ENCODE results near the gene LENG1.

DNA sequence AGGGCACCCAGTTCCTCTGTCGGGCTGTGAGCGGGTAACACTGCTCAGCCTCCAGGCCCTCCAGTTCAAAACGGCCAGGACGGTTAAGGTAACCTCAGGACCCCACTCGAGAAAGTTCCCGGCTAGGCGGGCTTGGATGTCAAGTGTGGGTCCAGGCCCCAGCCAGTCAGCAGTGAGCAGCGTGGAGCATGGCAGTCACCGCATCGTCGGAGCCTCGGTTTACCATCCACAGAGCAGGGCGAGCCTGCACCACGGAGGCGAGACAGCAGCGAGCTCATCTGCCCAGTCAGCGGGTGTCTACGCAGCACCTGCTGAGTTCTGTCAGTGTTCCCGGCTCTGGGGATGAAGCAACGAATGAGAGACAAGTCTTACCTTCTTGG lies 29.9 kb downstream of the LENG1 start:
- TF ChIP-seq EP300 (IDR thresholded peaks at IDR 0.05) (no peak), POLR2AphosphoS5 (IDR thresholded peaks at IDR 0.05) (no peak), CTCF (IDR thresholded peaks at IDR 0.05) (no peak)
